ENCODE data around the gene PAK3.

PAK3 gene

DNA sequence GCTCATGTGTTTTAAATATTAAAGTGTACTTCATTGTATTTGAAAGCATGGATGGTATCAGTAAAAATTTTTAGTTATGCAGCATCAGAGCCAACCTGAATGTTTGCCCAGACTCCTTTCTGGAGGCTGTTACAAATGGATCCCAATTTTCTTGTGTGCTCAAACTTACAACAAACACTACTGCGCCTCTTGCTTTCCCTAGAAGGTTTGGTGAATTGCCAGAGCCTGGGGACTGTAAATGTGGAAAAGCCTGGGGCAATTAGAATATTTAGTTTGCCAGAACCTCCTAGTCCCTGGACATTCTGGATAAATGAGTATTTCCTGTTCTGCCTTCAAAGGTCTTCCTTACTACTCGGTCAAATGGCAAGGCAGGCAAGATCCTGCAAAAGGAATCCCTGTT lies 169.5 kb downstream of the PAK3 start:
- DNase-seq: no peak

DNA sequence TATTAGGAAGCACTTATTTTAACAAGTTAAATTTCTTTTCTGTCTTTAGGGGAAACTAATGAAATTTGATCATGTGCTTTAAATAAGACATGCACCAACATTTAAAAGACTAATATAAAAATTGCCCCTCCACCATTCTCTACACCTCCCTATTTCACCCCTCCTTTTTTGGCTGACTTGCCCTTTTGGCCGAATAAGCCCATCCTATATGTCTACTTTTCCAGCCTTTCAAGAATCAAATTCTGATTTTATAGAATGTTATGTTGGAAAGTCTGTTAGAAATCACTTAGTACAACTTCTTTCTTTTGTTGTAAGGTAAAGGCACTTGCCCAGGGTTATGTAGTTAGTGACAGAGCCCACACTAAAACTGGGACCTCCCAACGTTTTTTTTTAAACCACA lies 172.5 kb downstream of the PAK3 start:
- no peak for DNase-seq

DNA sequence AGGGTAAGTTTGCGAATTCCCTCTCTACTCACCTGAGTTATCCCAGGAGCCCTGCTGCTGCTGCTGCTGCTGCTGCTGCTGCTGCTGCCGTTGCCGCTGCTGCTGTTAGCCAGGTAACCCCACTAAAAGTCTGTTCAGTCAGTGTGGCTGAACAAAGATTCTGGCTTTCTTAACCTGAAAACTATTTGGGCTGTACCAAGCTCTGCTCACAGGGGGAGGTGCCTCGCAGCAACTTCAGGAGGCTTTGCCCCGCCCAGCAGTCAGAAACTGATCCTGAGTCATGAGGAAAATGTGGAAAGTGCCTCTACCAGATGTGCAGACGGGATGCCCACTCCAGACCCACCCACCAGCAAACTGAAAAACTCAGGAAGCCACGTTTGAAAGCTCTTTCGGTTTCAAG lies 174.3 kb downstream of the PAK3 start, which contains the start of gene CAPN6:
CAPN6 (minus strand) TSS at position 145 of the 400 bp plus-strand sequence. CDS start 6,547 bp downstream, outside the sequence.
- DNase-seq: no peak
